ENCODE data around the gene NFAM1.

DNA sequence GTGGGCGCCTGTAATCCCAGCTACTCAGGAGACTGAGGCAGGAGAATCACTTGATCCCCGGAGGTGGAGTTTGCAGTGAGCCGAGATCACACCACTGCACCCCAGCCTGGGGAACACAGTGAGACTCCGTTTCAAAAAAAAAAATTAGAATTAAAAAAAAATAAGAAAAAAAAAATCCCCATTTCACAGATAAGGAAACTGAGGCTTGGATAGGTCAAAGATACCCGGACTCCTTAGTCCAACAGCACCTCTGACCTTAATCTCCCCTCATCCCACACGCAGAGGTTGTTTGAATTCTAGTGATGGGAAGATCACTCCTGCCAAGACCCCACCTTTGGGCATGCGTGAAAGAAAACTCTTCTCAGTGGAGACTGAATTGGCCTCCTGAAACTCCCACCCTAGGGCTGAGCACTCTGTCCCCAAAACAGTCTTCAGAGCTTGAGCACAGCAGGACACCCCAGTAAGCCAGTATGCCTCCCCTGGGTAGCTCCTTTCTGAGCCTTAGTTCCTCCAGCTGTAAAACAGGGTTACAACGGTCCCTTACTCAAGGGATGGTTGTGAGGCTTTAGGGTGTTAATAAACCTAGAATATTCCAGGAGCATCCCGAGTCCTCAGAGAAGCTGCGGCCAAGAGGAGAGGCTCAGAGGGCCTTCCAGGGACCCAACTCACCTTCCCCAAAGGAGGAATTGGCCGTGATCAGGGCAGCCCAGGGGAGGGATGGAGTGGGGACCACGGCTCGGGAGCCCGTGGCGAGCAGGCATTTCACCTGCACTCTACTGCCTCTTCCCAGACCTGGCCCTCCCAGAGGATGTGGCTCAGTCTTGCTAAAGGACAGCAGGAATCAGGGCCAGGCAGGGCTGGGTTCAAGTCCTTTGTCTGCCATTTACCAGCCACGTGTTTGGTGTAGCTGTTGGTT, 73.3 kb downstream of the NFAM1 start:
- TF ChIP-seq, protein P1, sequence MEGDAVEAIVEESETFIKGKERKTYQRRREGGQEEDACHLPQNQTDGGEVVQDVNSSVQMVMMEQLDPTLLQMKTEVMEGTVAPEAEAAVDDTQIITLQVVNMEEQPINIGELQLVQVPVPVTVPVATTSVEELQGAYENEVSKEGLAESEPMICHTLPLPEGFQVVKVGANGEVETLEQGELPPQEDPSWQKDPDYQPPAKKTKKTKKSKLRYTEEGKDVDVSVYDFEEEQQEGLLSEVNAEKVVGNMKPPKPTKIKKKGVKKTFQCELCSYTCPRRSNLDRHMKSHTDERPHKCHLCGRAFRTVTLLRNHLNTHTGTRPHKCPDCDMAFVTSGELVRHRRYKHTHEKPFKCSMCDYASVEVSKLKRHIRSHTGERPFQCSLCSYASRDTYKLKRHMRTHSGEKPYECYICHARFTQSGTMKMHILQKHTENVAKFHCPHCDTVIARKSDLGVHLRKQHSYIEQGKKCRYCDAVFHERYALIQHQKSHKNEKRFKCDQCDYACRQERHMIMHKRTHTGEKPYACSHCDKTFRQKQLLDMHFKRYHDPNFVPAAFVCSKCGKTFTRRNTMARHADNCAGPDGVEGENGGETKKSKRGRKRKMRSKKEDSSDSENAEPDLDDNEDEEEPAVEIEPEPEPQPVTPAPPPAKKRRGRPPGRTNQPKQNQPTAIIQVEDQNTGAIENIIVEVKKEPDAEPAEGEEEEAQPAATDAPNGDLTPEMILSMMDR (IDR thresholded peaks at IDR 0.05) = no peak
- TF ChIP-seq POLR2A (IDR thresholded peaks at IDR 0.05) (no peak), POLR2AphosphoS5 (IDR thresholded peaks at IDR 0.05) (no peak)

All from sigmoid colon (tissue), 4 donors.